GM12878 (cell line): ENCODE measurements around the gene KHNYN. TPM values are rescaled to one million over a fixed set of nuclear protein-coding genes. Genes with fewer than 3 reads are reported as not detected.
A peak's percentile ranks its signal among the peaks of the same experiment; 100 is the strongest.

Experiments
- ATAC-seq: fragments of 200-7000 bp; cut with Tn5 transposase; 3 replicates; pipeline ENCODE4 v1.9.1; 2020; ENCODE audit warnings: mild to moderate bottlenecking, moderate library complexity
- BruUV-seq: library from RNA; stranded (reverse); fragments of 400-500 nt; replicated peaks from 2 replicates; lab custom pipeline; 2021; lab: Mats Ljungman, UMichigan
- CTCF ChIA-PET: fragments of 300-600 bp; sonication (Branson Sonifier 250); formaldehyde crosslinking; extraction: SDS; loops from one replicate; lab custom pipeline; 2021; ENCODE audit warnings: inconsistent platforms; lab: Yijun Ruan, JAX
- POLR2A ChIA-PET: fragments of 350-600 bp; formaldehyde crosslinking; extraction: SDS; loops from one replicate; lab custom pipeline; 2021; ENCODE audit warnings: inconsistent platforms; lab: Charles Lee
- RAD21 ChIA-PET: fragments of 300-600 bp; sonication (Branson Sonifier 250); formaldehyde crosslinking; loops from one replicate; lab custom pipeline; 2023; ENCODE audit warnings: antibody characterized with exemption; ENCODE audit not compliant: unreplicated experiment; lab: Charles Lee
- SMC1A ChIA-PET: fragments of 300-600 bp; sonication (Branson Sonifier 250); formaldehyde crosslinking; loops from one replicate; lab custom pipeline; 2023; ENCODE audit not compliant: unreplicated experiment, uncharacterized antibody; lab: Charles Lee
- DNase-seq: peaks from one replicate; pipeline ENCODE4 v3.0.0-alpha.2; 2011; ENCODE audit warnings: low read depth, low spot score
- FAIRE-seq: peaks from 3 replicates; lab custom pipeline; 2011; peaks lifted over from hg19 to GRCh38; lab: Jason Lieb, UNC
- H2AFZ ChIP-seq: 2 replicates; pipeline ENCODE4 v1.6.0; 2011; ENCODE audit warnings: low read depth, low read length, control low read depth; ENCODE audit not compliant: control insufficient read depth
- H3K27ac ChIP-seq: 2 replicates; pipeline ENCODE4 v1.5.1; 2011; ENCODE audit warnings: control low read depth; ENCODE audit not compliant: control insufficient read depth, insufficient read depth
- H3K27me3 ChIP-seq, 2 experiments: replicated peaks in 1 of 2; 2 replicates each; pipeline versions ENCODE4 v1.6.0 to v1.6.1; 2011; ENCODE audit warnings: low read length in 1 of 2; ENCODE audit not compliant: control insufficient read depth in 2 of 2, insufficient read depth in 2 of 2
- H3K36me3 ChIP-seq, 2 experiments: 2 replicates each; pipeline ENCODE4 v1.5.1; 2011; ENCODE audit warnings: low read length in 1 of 2; ENCODE audit not compliant: control insufficient read depth in 2 of 2, insufficient read depth in 2 of 2
- H3K4me1 ChIP-seq: 2 replicates; pipeline ENCODE4 v1.6.1; 2011; ENCODE audit warnings: mild to moderate bottlenecking, low read length, moderate library complexity, mixed read lengths; ENCODE audit not compliant: control insufficient read depth, insufficient read depth
- H3K4me2 ChIP-seq: 2 replicates; pipeline ENCODE4 v1.6.0; 2011; ENCODE audit warnings: control low read depth; ENCODE audit not compliant: control insufficient read depth, insufficient read depth
- H3K4me3 ChIP-seq: fragments of 200-600 bp; sonication (generic); 2 replicates; pipeline ENCODE4 v1.5.1; 2016
- H3K79me2 ChIP-seq: 2 replicates; pipeline ENCODE4 v1.6.0; 2011; ENCODE audit warnings: low read length; ENCODE audit not compliant: control insufficient read depth, insufficient read depth
- H3K9ac ChIP-seq: 2 replicates; pipeline ENCODE4 v1.8.0; 2011; ENCODE audit warnings: low read length, control low read depth, mixed read lengths; ENCODE audit not compliant: control insufficient read depth, insufficient read depth
- H3K9me3 ChIP-seq: replicated peaks from 3 replicates; pipeline ENCODE4 v1.5.1; 2011; ENCODE audit warnings: mild to moderate bottlenecking, low read length; ENCODE audit not compliant: control insufficient read depth, insufficient read depth
- H4K20me1 ChIP-seq: 2 replicates; pipeline ENCODE4 v1.6.0; 2011; ENCODE audit not compliant: control insufficient read depth, insufficient read depth
- CREM ChIP-seq: IDR thresholded peaks from 2 replicates; pipeline ENCODE4 v1.6.1; 2014; ENCODE audit warnings: antibody characterized with exemption, low read depth
- ETV6 ChIP-seq, 2 experiments: fragments of 450-650 bp in 1 of 2; IDR thresholded peaks in 1 of 2; conservative IDR thresholded peaks in 1 of 2; 2 replicates each; pipeline ENCODE4 v1.6.1; 2014; ENCODE audit warnings: antibody characterized with exemption in 1 of 2, borderline replicate concordance in 1 of 2, low read depth in 1 of 2, mild to moderate bottlenecking in 1 of 2, moderate library complexity in 1 of 2
- IRF4 ChIP-seq: IDR thresholded peaks from 2 replicates; pipeline ENCODE4 v1.6.1; 2011; ENCODE audit warnings: low read depth, low read length
- MAX ChIP-seq: IDR thresholded peaks from 2 replicates; pipeline ENCODE4 v1.6.1; 2012; ENCODE audit warnings: low read depth, low read length, improper control_type of control experiment
- MLLT1 ChIP-seq: fragments of 450-650 bp; IDR thresholded peaks from 2 replicates; pipeline ENCODE4 v1.6.1; 2016; ENCODE audit warnings: mild to moderate bottlenecking
- PKNOX1 ChIP-seq: fragments of 450-650 bp; IDR thresholded peaks from 2 replicates; pipeline ENCODE4 v1.6.1; 2016; ENCODE audit warnings: mild to moderate bottlenecking
- RCOR1 ChIP-seq: conservative IDR thresholded peaks from 2 replicates; pipeline ENCODE4 v1.6.1; 2012; ENCODE audit warnings: low read depth, low read length, improper control_type of control experiment
- SMC3 ChIP-seq: IDR thresholded peaks from 2 replicates; pipeline ENCODE4 v1.6.1; 2011; ENCODE audit warnings: low read length, improper control_type of control experiment, borderline replicate concordance
- YBX1 ChIP-seq: fragments of 450-650 bp; IDR thresholded peaks from 2 replicates; pipeline ENCODE4 v1.6.1; 2016; ENCODE audit warnings: antibody characterized with exemption
- ZSCAN29 ChIP-seq: fragments of 450-650 bp; IDR thresholded peaks from 2 replicates; pipeline ENCODE4 v1.6.1; 2017; ENCODE audit warnings: mild to moderate bottlenecking, moderate library complexity
- WGBS: methylation state at CpG from one replicate; pipeline ENCODE4 v1.1.6; 2016; ENCODE audit warnings: low lambda C conversion rate; ENCODE audit not compliant: insufficient replicate concordance, insufficient coverage; ENCODE audit errors: missing lambda C conversion rate; 5-methylcytosine and 5-hydroxymethylcytosine counted together
- in situ Hi-C: fragments of 300-500 bp; cut with MboI; formaldehyde crosslinking; loops from 9 replicates; pipeline ENCODE4 v1.14.3; 2018; ENCODE audit warnings: mixed read lengths
- intact Hi-C: fragments of 100-400 bp; cut with micrococcal nuclease; formaldehyde crosslinking; loops from one replicate; pipeline ENCODE4 v1.14.2; 2022; ENCODE audit not compliant: unreplicated experiment
- polyA plus RNA-seq, 11 experiments: library from polyadenylated mRNA; depleted of rRNA in 4 of 11; unstranded in 6 of 11; stranded (reverse) in 5 of 11; fragments of >200 nt; fragmentation: Nextera tagmentation in 4 of 11; fragmentation: Illumina TruSeq in 1 of 11; extraction: Ambion mirVana in 4 of 11; extraction: Trizol in 1 of 11; gene quantifications; 1 replicate in 1 of 11; 2 replicates in 10 of 11; pipeline versions ENCODE4 v1.2.1 to v1.2.3, GENCODE V29; 2011 to 2016; ENCODE audit warnings: inconsistent platforms in 2 of 11, missing spikeins in 2 of 11, low read depth in 1 of 11
- total RNA-seq, 4 experiments: library from RNA; depleted of rRNA in 3 of 4; stranded (reverse); fragments of >200 nt in 3 of 4; fragmentation: Illumina TruSeq in 1 of 4; extraction: Trizol in 1 of 4; gene quantifications; 2 replicates each; pipeline versions ENCODE4 v1.2.1 to v1.2.3, GENCODE V29; 2013 to 2021

KHNYN gene
- total and polyA plus RNA-seq, 10 of the 15 experiments (the other 5 are each of a cell fraction or from before 2014, with no cell fraction given), result 1.4 to 34.7 (median 21.5) TPM

- BruUV-seq, result no TSS peak
- H3K79me2 ChIP-seq, result no peaks in the 10 kb centered on the region
- DNase-seq, result no peak
- no peaks in the 10 kb centered on the region for H3K4me1 ChIP-seq
- no peak for FAIRE-seq
- in situ Hi-C loops (no loop called here), intact Hi-C loops (no loop called here)
- H3K27ac ChIP-seq, result no peak overlapping the region
- no peaks in the 10 kb centered on the region for H3K9me3 ChIP-seq
- 45% methylated on average over 4 of the region's 4 CpGs for WGBS
- no peak overlapping the region for H3K4me2 ChIP-seq
- H3K4me3 ChIP-seq, result no peak overlapping the region
- TF ChIP-seq PKNOX1 (peak; percentile 73), CREM (no peak)
- H4K20me1 ChIP-seq, result no peaks in the 10 kb centered on the region
- ChIA-PET POLR2A (no interaction called here), RAD21 (no interaction called here), CTCF (interaction anchor here (1.2 kb wide), 1 partner anchor 47 kb away, joined by 4 read pairs; no protein-coding TSS in a partner anchor), SMC1A (no interaction called here)
- no peak overlapping the region for H2AFZ ChIP-seq
- no peak overlapping the region for H3K9ac ChIP-seq
- no peaks in the 10 kb centered on the region; a peak in 1 of 4 replicates for H3K27me3 ChIP-seq
- H3K36me3 ChIP-seq, result no peaks in the 10 kb centered on the region
- ATAC-seq, result no peak
Measured at GRCh38 chr14:24384169-24384568, 45.6 kb upstream of the KHNYN start.

GRCh38 chr14:24385524-24385923, 44.2 kb upstream of the KHNYN start:
- intact Hi-C loops (no loop called here), in situ Hi-C loops (no loop called here)
- SMC1A ChIA-PET, result no interaction called here
- H3K9ac ChIP-seq, result no peak overlapping the region
- H3K4me2 ChIP-seq, result no peak overlapping the region
- RAD21 ChIA-PET, result no interaction called here
- FAIRE-seq (no peak), DNase-seq (no peak), ATAC-seq (no peak)
- H3K9me3 ChIP-seq, result no peaks in the 10 kb centered on the region
- POLR2A ChIA-PET, result interaction anchor here (0.6 to 1.1 kb wide), 2 partner anchors 21 to 841 kb away, joined by 4 to 6 read pairs; no protein-coding TSS in a partner anchor
- no TSS peak for BruUV-seq
- no peaks in the 10 kb centered on the region for H3K79me2 ChIP-seq
- WGBS, result 47% methylated on average over 4 of the region's 4 CpGs
- H3K4me1 ChIP-seq, result no peaks in the 10 kb centered on the region
- H3K27me3 ChIP-seq, result no peaks in the 10 kb centered on the region; a peak in 2 of 4 replicates
- no peak overlapping the region for H3K4me3 ChIP-seq
- H2AFZ ChIP-seq, result no peak overlapping the region
- H3K27ac ChIP-seq, result no peak overlapping the region
- CTCF ChIA-PET, result interaction anchor here (0.6 to 1.5 kb wide), 3 partner anchors 24 to 1288 kb away, joined by 3 to 6 read pairs (median 4); no protein-coding TSS in a partner anchor
- H4K20me1 ChIP-seq, result no peaks in the 10 kb centered on the region
- H3K36me3 ChIP-seq, result no peaks in the 10 kb centered on the region
- TF ChIP-seq ZSCAN29 (no peak), ETV6 (conservative IDR thresholded peaks at IDR 0.05 in 1 of 2, IDR thresholded peaks at IDR 0.05 in 1 of 2; ENCODE audit: borderline replicate concordance in 1 of 2, low read depth in 1 of 2) (no peak), YBX1 (no peak), RCOR1 (no peak), MAX (no peak), MLLT1 (no peak), SMC3 (no peak), IRF4 (no peak)
